ENCODE measurements around the gene JAZF1. TPM values are rescaled to one million over a fixed set of nuclear protein-coding genes. Genes with fewer than 3 reads are reported as not detected.

JAZF1 gene
- total and polyA plus RNA-seq, 2 of the 8 experiments (the other 6 are each of a cell fraction or from before 2014, with no cell fraction given) = 2.6 to 21.8 TPM

- TF ChIP-seq BACH1 (IDR thresholded peaks at IDR 0.05; ENCODE audit: low read length) (no peak), MAFK (IDR thresholded peaks at IDR 0.05; ENCODE audit: low read depth, low read length) (no peak), BCL11A (IDR thresholded peaks at IDR 0.05; ENCODE audit: low read depth in 2 of 2, low read length in 2 of 2) (no peak), BRCA1 (IDR thresholded peaks at IDR 0.05; ENCODE audit: low read depth, low read length) (no peak)
Observed at GRCh38 chr7:28005847-28006231, 174.8 kb downstream of the JAZF1 start (continued).

Measured in H1 (cell line).